GM18508 (cell line): ENCODE data around the gene TGFBI.
"Not testable (repeated sequence)": the region's sequence is repeated elsewhere in the genome, so short reads cannot be mapped to it uniquely, and the experiment has no call there.

Experiments
- ATAC-seq: cut with Tn5 transposase; IDR thresholded peaks from one replicate; pipeline ENCODE4 v1.9.1; 2021; ENCODE audit warnings: moderate number of reproducible peaks; ENCODE audit not compliant: insufficient read depth, unreplicated experiment

The TGFBI gene

DNA sequence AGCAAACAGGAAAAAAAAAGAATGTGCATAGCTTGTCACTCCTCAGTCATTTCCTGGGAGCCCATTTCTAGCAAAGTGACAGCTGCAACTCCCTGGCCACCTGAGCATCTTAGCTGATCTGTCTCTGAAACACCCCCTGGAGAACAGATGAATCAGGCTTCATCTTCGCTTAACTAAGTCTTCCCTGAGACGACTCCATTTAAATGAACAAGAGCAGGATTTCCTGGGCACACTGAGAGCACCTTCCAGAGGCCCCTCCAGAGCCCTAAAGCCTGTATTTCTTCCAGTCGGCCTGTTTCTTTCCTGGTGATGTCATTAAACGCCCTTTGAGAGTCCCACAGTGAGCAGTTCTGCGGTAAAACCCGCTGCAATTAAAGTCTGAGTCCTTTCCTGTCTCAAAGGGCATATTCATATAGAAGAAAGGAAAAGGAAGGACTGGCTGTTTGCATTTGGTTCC lies 13.9 kb downstream of the TGFBI start:
- ATAC-seq: no peak

- ATAC-seq: no peak
Measured at GRCh38 chr5:136043551-136043950, 14.8 kb downstream of the TGFBI start.

- ATAC-seq: no peak
Measured at GRCh38 chr5:136043968-136044610, 15.3 kb downstream of the TGFBI start.

DNA sequence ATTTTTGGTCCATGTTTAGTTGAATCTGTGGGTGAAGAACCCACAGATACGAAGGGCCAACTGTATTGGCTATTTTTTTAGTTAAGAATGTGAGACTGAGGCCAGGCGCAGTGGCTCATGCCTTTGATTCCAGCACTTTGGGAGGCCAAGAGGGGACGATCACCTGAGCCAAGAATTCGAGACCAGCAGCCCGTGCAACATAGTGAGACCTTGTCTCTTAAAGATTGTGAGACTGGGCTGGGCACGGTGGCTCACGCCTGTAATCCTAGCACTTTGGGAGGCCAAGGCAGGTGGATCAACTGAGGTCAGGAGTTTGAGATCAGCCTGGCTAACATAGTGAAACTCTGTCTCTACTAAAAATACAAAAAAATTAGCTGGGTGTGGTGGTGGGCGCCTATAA lies 16.2 kb downstream of the TGFBI start:
- ATAC-seq: not testable (repeated sequence)

- no peak for ATAC-seq
Measured at GRCh38 chr5:136046246-136046645, 17.5 kb downstream of the TGFBI start.

GRCh38 chr5:136047858-136048257 lies 19.1 kb downstream of the TGFBI start:
- ATAC-seq: no peak

DNA sequence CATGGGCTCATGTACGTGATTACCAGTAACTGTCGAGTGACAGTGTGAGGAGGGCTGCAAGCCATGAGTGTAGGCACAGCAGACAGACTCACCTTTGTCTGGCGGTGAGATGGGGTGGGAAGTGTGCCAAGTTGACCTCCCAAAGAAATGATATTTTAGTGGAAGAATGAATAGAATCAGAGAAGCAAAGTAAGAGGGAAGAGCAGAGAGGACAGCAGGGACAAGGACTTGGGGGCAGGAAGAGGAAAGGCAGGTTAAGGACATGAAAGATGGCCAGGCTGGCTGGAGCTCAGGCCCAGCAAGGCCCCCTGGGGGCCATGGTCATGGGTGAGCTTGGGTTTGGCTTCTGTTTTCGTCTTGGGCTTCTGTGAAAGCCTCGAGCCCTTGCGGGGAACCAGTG lies 20.2 kb downstream of the TGFBI start:
- ATAC-seq: no peak

DNA sequence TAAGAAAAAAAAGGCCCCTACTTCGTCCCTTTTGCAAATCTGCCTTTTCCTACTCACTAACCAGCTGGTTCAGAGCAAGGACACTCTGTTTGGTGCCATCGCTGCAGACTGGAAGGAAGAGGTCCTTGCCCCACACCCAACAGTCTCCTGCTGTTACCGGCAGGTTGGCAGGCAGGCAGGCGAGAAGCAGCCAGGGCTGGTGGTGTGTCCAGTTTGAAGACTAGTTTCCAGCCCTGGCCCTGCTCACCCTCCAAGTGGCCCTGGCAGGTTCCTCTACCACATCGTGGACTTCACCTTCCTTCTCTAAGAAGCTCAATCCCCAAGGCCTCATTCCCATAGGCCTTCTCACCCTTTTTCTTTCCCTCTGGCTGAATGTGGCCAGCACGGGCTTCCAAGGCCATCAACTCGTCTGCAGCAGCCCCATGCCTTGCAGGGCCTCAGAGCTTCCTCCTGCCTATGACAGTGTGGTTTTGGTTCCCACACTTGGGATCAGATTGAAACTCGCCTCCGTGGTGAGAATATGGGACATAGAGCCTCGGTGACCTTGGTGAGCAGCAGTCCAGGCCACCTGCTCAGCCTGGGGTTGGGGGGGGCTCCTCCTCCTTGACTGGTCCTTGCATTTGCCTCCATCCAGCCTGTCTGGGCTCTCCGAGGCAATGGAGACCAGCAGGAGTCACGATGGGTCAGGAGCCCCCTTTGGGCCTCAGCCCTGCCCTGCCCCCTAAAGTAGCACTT lies 22.9 kb downstream of the TGFBI start:
- ATAC-seq: no peak

DNA sequence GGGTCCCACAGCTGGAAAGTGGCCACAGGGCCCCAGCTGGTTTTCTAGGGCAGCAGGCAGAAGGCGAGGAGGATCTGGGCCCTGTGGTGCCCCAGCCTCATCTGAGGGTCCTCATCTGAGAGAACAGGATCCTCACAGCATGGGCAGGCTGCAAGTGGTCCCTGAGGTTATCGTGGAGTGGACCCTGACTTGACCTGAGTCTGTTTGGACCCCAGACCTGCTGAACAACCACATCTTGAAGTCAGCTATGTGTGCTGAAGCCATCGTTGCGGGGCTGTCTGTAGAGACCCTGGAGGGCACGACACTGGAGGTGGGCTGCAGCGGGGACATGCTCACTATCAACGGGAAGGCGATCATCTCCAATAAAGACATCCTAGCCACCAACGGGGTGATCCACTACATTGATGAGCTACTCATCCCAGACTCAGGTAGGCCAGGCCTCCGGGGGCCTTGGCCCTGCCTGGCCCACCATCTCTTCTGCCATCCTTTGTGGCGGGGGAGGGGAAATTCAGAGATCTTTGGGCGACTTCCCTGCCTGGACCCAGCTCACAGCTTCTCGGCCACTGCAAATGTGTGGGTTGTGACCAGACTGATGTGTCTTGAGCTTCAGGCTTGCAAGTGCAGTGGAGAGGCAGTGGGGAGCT lies 24.0 kb downstream of the TGFBI start:
- ATAC-seq: no peak

DNA sequence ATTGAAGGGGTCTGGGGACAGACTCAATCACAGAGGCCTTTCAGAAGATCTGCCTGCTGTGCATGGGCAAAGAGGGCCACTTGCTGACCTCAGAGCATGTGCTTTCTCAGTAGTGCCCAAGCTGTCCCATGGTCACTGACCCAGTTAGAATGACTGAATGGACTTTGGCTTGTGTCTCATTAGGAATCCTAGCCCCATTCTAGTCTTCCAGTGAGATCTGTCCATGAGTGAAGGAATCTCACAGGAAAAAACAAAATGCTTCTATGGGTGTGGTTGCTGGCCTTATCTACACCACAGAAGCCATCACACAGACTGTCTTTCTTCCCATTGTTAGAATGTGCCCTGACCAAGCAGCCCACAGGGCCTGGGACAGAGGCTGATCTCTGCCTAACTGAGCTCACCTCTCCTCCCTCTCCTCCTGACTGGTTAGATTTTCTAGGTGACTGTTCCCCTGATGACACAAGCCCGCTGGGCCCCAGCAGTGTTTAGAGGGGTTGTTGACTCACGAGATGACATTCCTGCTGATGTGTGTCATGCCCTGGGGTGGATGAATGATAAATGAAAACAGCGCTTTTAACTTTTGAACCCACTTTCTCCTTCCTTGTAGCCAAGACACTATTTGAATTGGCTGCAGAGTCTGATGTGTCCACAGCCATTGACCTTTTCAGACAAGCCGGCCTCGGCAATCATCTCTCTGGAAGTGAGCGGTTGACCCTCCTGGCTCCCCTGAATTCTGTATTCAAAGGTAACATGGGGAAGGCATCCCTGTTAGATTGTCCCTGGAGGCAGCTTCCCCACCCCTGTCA lies 24.8 kb downstream of the TGFBI start:
- ATAC-seq: no peak

DNA sequence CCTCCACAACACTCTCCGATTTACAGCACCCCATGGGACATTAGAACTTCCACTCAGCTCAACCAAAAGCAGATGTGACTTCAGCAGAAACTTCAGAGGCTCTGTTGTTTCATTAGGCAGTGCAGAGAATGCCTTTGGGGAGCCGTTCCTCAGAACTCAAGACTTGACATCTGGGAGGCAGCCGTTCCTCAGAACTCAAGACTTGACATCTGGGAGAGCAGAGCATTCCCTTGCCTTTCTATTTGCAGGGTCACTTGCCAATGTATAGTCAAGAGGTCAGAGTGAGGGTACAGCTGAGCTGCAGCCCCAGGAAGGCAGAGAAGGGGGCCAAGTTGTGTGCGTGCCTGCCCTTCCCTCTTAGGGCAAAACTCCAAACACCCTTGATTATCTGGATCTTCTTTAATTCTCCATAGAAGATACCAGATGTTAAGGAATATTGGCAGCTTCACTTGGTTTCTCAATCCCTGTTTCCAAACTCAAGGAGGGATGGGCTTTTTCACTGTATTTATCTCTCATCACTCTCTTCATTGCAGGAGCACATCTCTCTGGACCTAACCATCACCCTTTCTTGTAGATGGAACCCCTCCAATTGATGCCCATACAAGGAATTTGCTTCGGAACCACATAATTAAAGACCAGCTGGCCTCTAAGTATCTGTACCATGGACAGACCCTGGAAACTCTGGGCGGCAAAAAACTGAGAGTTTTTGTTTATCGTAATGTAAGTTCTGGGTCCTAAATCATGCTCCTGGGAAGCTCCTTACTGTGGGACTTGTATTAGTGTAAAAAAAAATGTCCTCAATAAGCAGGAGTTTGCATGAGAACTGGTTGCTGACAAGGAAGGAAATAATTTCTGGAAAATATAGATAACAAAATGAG lies 25.6 kb downstream of the TGFBI start:
- no peak for ATAC-seq

- ATAC-seq: no peak
Measured at GRCh38 chr5:136055612-136056309, 27.0 kb downstream of the TGFBI start.

- ATAC-seq: no peak
Measured at GRCh38 chr5:136056336-136056735, 27.5 kb downstream of the TGFBI start.

- ATAC-seq: no peak
Measured at GRCh38 chr5:136056771-136057335, 28.1 kb downstream of the TGFBI start.

DNA sequence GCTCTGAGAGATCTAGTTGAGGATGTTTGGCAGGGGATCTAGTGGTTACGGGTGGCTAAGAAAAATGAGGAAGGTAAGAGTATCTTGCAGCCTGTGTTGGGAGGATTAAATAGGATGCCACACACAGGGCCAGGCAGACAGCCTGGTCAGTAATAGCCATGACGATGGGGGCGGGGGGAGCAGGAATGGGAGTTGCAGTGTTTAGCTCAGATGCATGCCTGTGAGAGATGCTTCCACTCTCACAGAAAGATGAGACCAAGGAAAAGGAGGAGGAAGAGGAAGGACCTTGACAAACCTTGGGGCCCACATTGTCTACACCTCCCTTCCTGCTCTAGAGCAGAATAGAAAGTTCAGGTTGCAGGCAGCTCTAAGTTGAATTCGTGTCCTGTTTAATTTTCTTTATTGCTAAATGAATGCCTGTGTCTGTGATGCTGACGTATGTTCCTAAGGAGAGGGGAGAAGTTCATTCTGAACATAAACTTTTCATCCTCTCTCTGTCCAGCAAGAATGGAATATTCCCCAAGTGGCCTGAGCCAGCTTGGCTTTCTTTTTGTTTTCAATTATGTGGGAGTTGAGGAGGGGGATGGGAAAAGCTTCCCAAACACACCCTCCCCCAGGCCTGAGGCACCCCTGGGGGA lies 28.7 kb downstream of the TGFBI start:
- ATAC-seq: no peak

- no peak for ATAC-seq
Measured at GRCh38 chr5:136058039-136058971, 29.5 kb downstream of the TGFBI start.

GRCh38 chr5:136058972-136059354 lies 30.2 kb downstream of the TGFBI start:
- ATAC-seq: no peak
